GM21381 (cell line): ENCODE measurements around the gene C1orf122.

Experiments used
- ATAC-seq: cut with Tn5 transposase; IDR thresholded peaks from one replicate; pipeline ENCODE4 v1.9.1; 2021; ENCODE audit warnings: mild to moderate bottlenecking, moderate library complexity; ENCODE audit not compliant: unreplicated experiment

C1orf122 gene

DNA sequence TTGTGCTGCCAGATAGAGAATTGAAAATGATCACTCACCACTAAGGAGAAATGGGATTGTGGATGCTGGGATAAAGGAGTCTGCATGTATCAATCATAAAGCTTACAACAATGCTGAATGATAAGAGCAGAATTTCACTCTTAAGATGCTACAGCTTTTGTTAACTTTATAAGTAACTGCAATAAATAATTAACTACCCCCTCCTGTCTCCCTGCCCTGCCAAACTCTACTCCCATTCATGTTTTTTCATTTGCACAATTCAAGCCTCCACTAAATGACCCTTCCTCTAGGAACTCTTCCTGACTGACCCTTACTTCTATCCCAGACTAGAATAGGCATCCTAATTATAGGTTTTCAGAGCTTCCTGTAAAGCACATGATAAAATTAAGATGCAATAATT, 36.9 kb downstream of the C1orf122 start:
- ATAC-seq, result no peak

DNA sequence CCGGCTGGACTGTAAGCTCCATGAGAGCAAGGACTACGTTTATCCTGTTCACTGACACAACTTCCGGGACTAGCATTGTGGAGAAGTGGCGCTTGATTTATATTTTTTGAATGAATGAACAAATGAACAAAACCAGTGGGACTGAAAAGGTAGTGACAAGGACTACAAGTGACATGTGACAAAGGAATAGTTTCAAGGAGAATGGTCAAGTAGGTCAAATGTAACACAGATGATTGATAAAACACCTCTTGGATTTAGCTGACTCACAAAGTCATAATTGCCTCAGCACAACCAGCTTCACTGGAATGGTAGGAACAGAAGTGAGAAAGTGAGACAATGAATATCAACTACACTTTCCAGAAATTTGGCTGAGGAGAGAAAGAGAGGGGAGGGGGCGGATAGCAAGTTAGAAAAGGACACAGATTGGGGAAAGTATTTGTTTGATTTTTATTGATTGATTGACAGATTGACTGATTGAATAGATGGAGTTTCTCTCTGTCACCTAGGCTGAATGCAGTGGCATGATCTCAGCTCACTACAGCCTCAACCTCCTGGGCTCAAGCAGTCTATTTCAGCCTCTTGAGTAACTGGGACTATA, 37.6 kb downstream of the C1orf122 start:
- ATAC-seq, result no peak

DNA sequence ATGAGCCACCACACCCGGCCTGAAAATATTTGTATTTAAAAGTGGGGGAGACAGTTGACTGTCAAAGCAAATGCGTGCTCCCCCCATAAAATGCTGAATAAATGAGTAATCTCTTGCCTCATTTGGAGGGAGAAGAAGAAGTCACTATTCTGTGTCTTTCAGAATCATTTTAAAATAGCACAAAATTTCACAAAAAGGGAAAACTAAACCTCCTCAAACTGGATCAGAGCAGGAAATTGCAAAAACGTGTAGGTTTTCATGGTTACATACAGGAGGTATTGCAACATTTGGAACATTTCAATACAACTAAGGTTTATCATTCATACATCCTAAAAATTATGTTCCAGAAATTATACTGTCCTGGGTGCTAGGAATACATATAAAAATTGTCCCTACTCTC, 38.2 kb downstream of the C1orf122 start:
- ATAC-seq, result no peak

DNA sequence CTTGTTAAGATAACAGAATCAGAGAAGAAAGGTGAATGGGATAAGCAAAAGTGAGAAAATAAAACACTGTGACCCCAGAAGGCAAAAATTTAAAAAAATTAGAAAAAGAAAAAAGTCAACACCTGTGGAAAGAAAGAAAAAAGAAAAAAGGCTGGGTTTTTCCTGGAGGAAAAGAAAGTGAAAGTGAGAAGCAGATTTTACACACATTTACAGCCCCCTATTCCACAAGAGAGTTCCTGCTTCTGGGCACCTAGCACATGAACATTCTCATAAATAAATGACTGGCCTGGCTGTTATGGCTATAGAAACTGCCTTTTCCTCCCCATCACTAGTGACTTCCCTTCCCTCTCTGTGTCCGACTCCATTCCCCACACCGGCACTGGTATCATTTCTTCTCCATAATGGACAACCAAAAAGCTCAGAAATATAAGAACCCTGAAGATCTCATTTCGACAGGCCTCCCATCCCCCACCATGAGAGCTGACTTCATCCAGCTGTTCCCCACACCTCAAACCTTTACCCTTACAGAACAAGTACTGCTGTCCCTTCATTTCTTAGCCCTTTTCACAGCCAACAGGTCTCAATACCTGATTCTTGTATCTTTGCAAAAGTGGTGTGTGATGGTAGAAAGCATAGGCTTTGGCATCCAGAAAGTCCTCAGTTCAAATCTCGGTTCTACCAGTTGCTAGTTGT, 39.2 kb downstream of the C1orf122 start:
- ATAC-seq, result no peak

DNA sequence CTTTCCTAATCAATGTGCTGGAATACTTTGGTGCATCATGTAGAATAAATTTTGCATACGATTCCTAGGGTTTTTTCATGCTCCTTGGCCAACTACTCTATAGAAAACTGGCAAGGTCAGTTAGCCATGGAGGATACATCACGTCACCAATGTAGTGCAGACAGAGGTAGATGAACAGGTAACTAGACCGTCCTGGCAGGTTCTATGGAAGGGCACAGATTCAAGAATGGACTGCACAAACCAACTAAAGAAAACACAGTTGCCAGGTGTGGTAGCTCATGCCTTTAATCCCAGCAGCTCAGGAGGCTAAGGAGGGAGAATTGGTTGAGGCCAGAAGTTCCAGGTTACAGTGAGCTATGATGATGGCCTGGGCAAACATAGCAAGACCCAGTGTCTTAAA, 41.9 kb downstream of the C1orf122 start:
- ATAC-seq, result no peak

DNA sequence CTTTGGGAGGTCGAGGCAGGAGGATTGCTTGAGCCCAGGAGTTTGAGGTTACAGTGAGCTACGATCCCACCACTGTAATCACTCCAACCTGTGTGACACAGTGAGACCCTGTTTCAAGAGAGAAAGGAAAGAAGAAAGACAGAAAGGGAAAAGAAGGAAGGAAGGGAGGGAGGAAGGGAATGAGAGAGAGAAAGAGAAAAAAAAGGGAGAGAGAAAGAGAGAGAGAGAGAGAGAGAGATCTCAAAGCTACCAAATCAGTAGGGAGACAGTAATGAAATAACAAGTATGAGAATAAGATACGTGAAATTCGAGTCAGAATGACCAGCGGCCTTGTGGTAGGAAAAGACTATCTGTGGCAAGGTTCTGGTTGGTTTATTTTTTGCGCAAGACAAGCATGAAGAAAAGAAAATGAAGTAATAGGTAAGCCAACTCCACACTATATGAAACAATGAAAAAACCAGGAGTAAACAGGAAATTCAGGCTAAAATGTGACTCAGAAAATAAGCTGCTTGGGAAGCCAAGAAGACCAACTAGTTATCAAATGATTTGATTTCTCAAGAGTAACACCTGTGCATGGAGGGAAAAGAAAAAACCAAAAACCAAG, 42.9 kb downstream of the C1orf122 start:
- ATAC-seq, result no peak

DNA sequence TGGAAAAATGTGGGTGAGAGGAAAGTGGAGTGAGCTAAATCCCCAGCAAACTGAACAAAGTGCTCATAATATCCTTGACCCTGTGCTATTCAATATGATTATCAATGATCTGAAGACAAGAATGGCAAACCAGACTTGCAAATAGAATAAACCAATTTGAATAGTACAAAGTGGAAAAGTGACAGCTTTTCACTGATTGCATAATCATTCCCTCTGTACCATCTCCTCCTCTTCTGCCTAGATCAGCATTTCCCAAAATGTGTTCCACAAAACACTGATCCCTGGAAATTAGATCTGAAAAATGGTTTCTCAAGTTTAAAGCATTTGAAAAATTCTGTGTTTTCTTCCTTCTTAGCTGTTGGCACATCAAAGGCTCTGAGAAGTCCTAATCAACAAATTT, 43.7 kb downstream of the C1orf122 start:
- no peak for ATAC-seq

DNA sequence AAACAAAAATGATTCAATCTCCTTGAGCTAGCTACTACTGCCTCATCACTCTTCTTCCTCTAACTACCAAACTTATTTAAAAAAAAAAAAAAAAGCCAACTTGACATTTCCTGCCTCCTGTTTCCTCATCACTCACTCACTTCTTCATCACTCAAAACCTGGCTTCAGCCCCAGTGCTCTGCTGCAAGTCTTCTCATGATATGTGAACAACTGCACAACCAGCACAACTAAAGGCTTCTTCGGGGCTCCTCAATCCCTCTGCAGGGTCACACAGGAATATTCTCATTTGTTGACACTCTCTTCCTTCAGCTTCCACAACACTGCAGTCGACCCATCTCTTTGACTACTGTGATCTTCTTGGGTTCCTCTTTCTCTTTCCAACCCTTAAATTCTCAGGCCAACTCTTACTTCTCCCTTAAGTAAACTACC, 44.2 kb downstream of the C1orf122 start:
- ATAC-seq, result no peak

DNA sequence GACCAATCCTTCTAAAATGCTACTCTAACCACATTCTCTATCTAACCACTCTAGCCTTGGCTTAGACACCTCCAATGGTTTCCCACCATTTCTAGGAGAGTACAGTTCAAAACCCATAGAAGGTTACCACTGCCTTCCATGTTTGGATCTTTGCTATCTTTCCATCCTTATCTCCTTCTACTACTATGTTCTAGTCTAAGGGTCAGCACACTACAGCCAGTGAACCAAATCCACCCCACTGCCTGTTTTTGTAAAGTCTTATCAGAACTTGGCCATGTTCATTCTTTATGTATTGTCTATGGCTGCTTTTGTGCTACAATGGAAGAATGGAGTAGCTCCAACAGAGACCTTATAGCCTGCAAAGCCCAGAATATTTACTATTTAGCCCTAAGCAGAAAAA, 45.6 kb downstream of the C1orf122 start:
- ATAC-seq, result no peak

DNA sequence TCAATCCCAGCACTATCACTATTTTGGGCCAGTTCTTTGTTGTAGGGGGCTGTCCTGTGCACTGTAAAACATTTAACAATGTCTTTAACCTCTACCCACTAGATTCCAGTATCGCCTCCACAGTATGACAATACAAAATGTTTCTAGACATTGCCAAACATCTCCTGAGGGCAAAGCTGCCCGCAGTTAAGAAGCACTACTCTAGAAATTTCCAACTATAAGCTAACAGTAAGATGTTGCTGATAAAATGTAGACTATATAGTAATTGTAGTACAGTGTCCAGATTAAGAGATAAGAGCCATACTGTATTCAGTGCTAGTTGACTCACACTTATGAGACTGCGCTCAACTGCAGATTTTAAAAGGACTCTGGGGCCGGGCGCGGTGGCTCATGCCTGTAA, 46.8 kb downstream of the C1orf122 start:
- ATAC-seq, result no peak
